Effector memory CD4-positive, alpha-beta T cell (primary cell): ENCODE data around the gene TM4SF4.

Experiments used
- DNase-seq, 3 donors: peaks; one replicate each; pipeline ENCODE4 v3.0.0-alpha.2; 2020
- H3K27ac ChIP-seq: 2 replicates; pipeline ENCODE4 v1.7.0; 2013; ENCODE audit warnings: mild to moderate bottlenecking, low read length, moderate library complexity; ENCODE audit not compliant: insufficient read depth, poor library complexity, severe bottlenecking
- H3K27me3 ChIP-seq: replicated peaks from 2 replicates; pipeline ENCODE4 v1.7.0; 2013; ENCODE audit warnings: mild to moderate bottlenecking, low read length; ENCODE audit not compliant: insufficient read depth, control insufficient read depth, poor library complexity, severe bottlenecking
- H3K36me3 ChIP-seq: 2 replicates; pipeline ENCODE4 v1.7.0; 2013; ENCODE audit warnings: mild to moderate bottlenecking, low read length, moderate library complexity; ENCODE audit not compliant: control insufficient read depth, insufficient read depth
- H3K4me1 ChIP-seq: 2 replicates; pipeline ENCODE4 v1.7.0; 2013; ENCODE audit warnings: low read length, mild to moderate bottlenecking; ENCODE audit not compliant: control insufficient read depth, insufficient read depth, poor library complexity, severe bottlenecking
- H3K4me3 ChIP-seq: 2 replicates; pipeline ENCODE4 v1.7.0; 2013; ENCODE audit warnings: low read length, low read depth, mild to moderate bottlenecking; ENCODE audit not compliant: insufficient read depth, poor library complexity, severe bottlenecking
- H3K9me3 ChIP-seq: 2 replicates; pipeline ENCODE4 v1.7.0; 2013; ENCODE audit warnings: mild to moderate bottlenecking, low read length, moderate library complexity; ENCODE audit not compliant: control insufficient read depth
- total RNA-seq, 3 donors: gene quantifications; one replicate each; lab custom pipeline; 2026; lab: John Stamatoyannopoulos, UW

The TM4SF4 gene
- 0 reads per million in 3 donors for total RNA-seq

GRCh38 chr3:149474250-149474817 is at the start of gene TM4SF4:
Gene TM4SF4 (plus strand): TSS chr3:149474697. CDS start chr3:149474878, 181 bp downstream.
- no peak for DNase-seq
- Histone ChIP-seq H3K4me3 (no peak within 1 kb of the TSS), H3K36me3 (no peaks in the 10 kb centered on the region), H3K27ac (no peak within 1 kb of the TSS), H3K9me3 (no peaks in the 10 kb centered on the region), H3K27me3 (no peaks in the 10 kb centered on the region), H3K4me1 (no peaks in the 10 kb centered on the region)

GRCh38 chr3:149424918-149425317 is 49.6 kb upstream of the TM4SF4 start:
- H3K9me3 ChIP-seq: no peaks in the 10 kb centered on the region
- DNase-seq: no peak
- H3K4me3 ChIP-seq: no peak overlapping the region
- H3K36me3 ChIP-seq: no peaks in the 10 kb centered on the region
- H3K27me3 ChIP-seq: no peaks in the 10 kb centered on the region
- no peaks in the 10 kb centered on the region for H3K4me1 ChIP-seq
- H3K27ac ChIP-seq: no peak overlapping the region

- Histone ChIP-seq H3K27me3 (no peaks in the 10 kb centered on the region), H3K9me3 (no peaks in the 10 kb centered on the region), H3K4me1 (no peaks in the 10 kb centered on the region), H3K4me3 (no peak overlapping the region), H3K27ac (no peak overlapping the region), H3K36me3 (no peaks in the 10 kb centered on the region)
- DNase-seq: no peak
Measured at GRCh38 chr3:149426325-149426724, 48.2 kb upstream of the TM4SF4 start.

- DNase-seq: no peak
- no peaks in the 10 kb centered on the region for H3K4me1 ChIP-seq
- no peaks in the 10 kb centered on the region for H3K27me3 ChIP-seq
- H3K9me3 ChIP-seq: no peaks in the 10 kb centered on the region
- H3K4me3 ChIP-seq: no peak overlapping the region
- no peak overlapping the region for H3K27ac ChIP-seq
- no peaks in the 10 kb centered on the region for H3K36me3 ChIP-seq
Measured at GRCh38 chr3:149428087-149428486, 46.4 kb upstream of the TM4SF4 start.

- H3K9me3 ChIP-seq: no peaks in the 10 kb centered on the region
- H3K27ac ChIP-seq: no peak overlapping the region
- H3K4me1 ChIP-seq: no peaks in the 10 kb centered on the region
- no peak for DNase-seq
- no peaks in the 10 kb centered on the region for H3K36me3 ChIP-seq
- no peaks in the 10 kb centered on the region for H3K27me3 ChIP-seq
- H3K4me3 ChIP-seq: no peak overlapping the region
Measured at GRCh38 chr3:149430216-149430615, 44.3 kb upstream of the TM4SF4 start.

GRCh38 chr3:149432149-149432548 is 42.3 kb upstream of the TM4SF4 start:
- no peak overlapping the region for H3K27ac ChIP-seq
- no peaks in the 10 kb centered on the region for H3K27me3 ChIP-seq
- H3K36me3 ChIP-seq: no peaks in the 10 kb centered on the region
- H3K4me3 ChIP-seq: no peak overlapping the region
- no peaks in the 10 kb centered on the region for H3K4me1 ChIP-seq
- no peak for DNase-seq
- no peaks in the 10 kb centered on the region for H3K9me3 ChIP-seq

- no peak for DNase-seq
- no peak overlapping the region for H3K27ac ChIP-seq
Measured at GRCh38 chr3:149435996-149436885, 38.3 kb upstream of the TM4SF4 start.

GRCh38 chr3:149437286-149437685 is 37.2 kb upstream of the TM4SF4 start:
- no peaks in the 10 kb centered on the region for H3K4me1 ChIP-seq
- H3K27ac ChIP-seq: no peak overlapping the region
- no peak overlapping the region for H3K4me3 ChIP-seq
- no peak for DNase-seq
- no peaks in the 10 kb centered on the region for H3K36me3 ChIP-seq
- H3K9me3 ChIP-seq: no peaks in the 10 kb centered on the region
- H3K27me3 ChIP-seq: no peaks in the 10 kb centered on the region

More at GRCh38 chr3:149435996-149436885, 38.3 kb upstream of the TM4SF4 start:
- Histone ChIP-seq H3K27me3 (no peaks in the 10 kb centered on the region), H3K9me3 (no peaks in the 10 kb centered on the region), H3K4me1 (no peaks in the 10 kb centered on the region), H3K36me3 (no peaks in the 10 kb centered on the region), H3K4me3 (no peak overlapping the region)

- Histone ChIP-seq H3K4me3 (no peak overlapping the region), H3K4me1 (no peaks in the 10 kb centered on the region), H3K27me3 (no peaks in the 10 kb centered on the region), H3K27ac (no peak overlapping the region), H3K36me3 (no peaks in the 10 kb centered on the region), H3K9me3 (no peaks in the 10 kb centered on the region)
- no peak for DNase-seq
Measured at GRCh38 chr3:149437710-149438109, 36.8 kb upstream of the TM4SF4 start.

GRCh38 chr3:149438981-149439380 is 35.5 kb upstream of the TM4SF4 start:
- no peaks in the 10 kb centered on the region for H3K4me1 ChIP-seq
- H3K27ac ChIP-seq: no peak overlapping the region
- no peaks in the 10 kb centered on the region for H3K27me3 ChIP-seq
- no peaks in the 10 kb centered on the region for H3K36me3 ChIP-seq
- H3K9me3 ChIP-seq: no peaks in the 10 kb centered on the region
- no peak overlapping the region for H3K4me3 ChIP-seq
- DNase-seq: no peak
